ENCODE measurements around the gene USP47. TPM values are rescaled to one million over a fixed set of nuclear protein-coding genes. Genes with fewer than 3 reads are reported as not detected.

USP47 gene
- polyA plus RNA-seq, 1 donor from 2014 or later: 92.6 TPM

DNA sequence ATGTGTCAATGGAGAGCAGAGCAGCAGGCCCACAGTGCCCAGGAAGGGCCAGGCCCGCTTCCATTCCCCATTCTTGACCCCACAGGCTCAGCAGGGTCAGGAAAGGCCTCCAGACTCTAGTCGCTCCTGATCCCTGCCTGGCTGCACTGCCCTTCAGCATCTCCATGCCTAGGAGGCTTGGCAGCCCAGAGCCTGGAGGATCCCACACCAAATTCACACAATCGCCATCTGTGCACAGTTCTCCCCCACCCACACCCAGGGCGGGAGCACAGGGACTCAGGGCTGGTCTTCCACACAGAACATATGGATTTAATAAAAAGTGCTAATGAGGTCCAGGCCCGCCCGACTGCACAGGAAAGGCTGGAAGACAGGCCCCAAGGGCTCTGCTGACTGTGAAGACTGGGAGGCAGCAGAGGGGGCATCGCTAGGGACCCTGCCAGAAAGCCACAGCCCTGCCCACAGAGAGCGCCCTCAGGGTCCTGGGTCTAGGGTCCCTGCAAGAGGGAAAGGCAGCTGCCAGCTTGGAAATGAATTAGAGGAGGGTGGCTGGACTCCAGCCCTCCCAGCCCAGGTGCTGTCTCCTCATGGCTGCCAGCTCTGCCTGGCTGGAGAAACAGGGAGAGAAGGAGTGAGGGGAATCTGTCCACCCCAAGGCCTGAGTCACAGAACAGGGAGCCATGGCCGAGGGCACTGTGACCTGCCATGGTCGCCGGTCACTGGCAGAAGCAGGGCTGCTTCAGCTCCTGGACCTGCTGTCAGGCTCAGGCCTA, 126.9 kb downstream of the USP47 start:
- no peaks in the 10 kb centered on the region for H3K36me3 ChIP-seq (ENCODE audit: insufficient read depth, low read length)
- H3K4me3 ChIP-seq (ENCODE audit: low read length): no peak overlapping the region
- no peaks in the 10 kb centered on the region for H4K20me1 ChIP-seq (ENCODE audit: insufficient read depth)
- H3K27ac ChIP-seq (ENCODE audit: low read length): no peak overlapping the region
- no peak for TF ChIP-seq EP300 (conservative IDR thresholded peaks at IDR 0.05; ENCODE audit: poor library complexity, severe bottlenecking)
- TF ChIP-seq MXI1 (conservative IDR thresholded peaks at IDR 0.05; ENCODE audit: poor library complexity, severe bottlenecking): no peak
- TF ChIP-seq SMC3 (conservative IDR thresholded peaks at IDR 0.05; ENCODE audit: poor library complexity): no peak
- no peak for TF ChIP-seq POLR2AphosphoS5 (IDR thresholded peaks at IDR 0.05)
- no peak for TF ChIP-seq REST (IDR thresholded peaks at IDR 0.05; ENCODE audit: borderline replicate concordance)
- TF ChIP-seq EZH2 (IDR thresholded peaks at IDR 0.05; ENCODE audit: borderline replicate concordance, insufficient read depth, low read length, poor library complexity, severe bottlenecking): no peak
- TF ChIP-seq TAF1 (IDR thresholded peaks at IDR 0.05; ENCODE audit: low read depth): no peak
- TF ChIP-seq RAD21 (conservative IDR thresholded peaks at IDR 0.05): no peak
- TF ChIP-seq, protein P1, sequence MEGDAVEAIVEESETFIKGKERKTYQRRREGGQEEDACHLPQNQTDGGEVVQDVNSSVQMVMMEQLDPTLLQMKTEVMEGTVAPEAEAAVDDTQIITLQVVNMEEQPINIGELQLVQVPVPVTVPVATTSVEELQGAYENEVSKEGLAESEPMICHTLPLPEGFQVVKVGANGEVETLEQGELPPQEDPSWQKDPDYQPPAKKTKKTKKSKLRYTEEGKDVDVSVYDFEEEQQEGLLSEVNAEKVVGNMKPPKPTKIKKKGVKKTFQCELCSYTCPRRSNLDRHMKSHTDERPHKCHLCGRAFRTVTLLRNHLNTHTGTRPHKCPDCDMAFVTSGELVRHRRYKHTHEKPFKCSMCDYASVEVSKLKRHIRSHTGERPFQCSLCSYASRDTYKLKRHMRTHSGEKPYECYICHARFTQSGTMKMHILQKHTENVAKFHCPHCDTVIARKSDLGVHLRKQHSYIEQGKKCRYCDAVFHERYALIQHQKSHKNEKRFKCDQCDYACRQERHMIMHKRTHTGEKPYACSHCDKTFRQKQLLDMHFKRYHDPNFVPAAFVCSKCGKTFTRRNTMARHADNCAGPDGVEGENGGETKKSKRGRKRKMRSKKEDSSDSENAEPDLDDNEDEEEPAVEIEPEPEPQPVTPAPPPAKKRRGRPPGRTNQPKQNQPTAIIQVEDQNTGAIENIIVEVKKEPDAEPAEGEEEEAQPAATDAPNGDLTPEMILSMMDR (IDR thresholded peaks at IDR 0.05; ENCODE audit: poor library complexity, severe bottlenecking): no peak
- H3K9ac ChIP-seq (ENCODE audit: low read length): no peak overlapping the region
- no peaks in the 10 kb centered on the region for H3F3A ChIP-seq (ENCODE audit: insufficient read depth, low read length, poor library complexity, severe bottlenecking)
- H2AFZ ChIP-seq (ENCODE audit: low read depth, low read length): no peak overlapping the region
- H3K9me2 ChIP-seq (ENCODE audit: insufficient read depth, low read length): no peaks in the 10 kb centered on the region
- H3K9me3 ChIP-seq (ENCODE audit: low read length): no peaks in the 10 kb centered on the region
- H3K27me3 ChIP-seq (ENCODE audit: insufficient read depth, low read depth, low read length): no peaks in the 10 kb centered on the region
- no peak overlapping the region for H3K4me2 ChIP-seq (ENCODE audit: low read length)
- H3K79me2 ChIP-seq (replicated peaks; ENCODE audit: insufficient read depth, low read length): no peaks in the 10 kb centered on the region

GRCh38 chr11:11969380-11970215, 127.8 kb downstream of the USP47 start:
- Histone ChIP-seq H4K20me1 (ENCODE audit: insufficient read depth) (no peaks in the 10 kb centered on the region), H3K4me2 (ENCODE audit: low read length) (no peak overlapping the region), H3K9me3 (ENCODE audit: low read length) (no peaks in the 10 kb centered on the region), H3K27me3 (ENCODE audit: insufficient read depth, low read depth, low read length) (no peaks in the 10 kb centered on the region), H3K9me2 (ENCODE audit: insufficient read depth, low read length) (no peaks in the 10 kb centered on the region), H2AFZ (ENCODE audit: low read depth, low read length) (no peak overlapping the region), H3K36me3 (ENCODE audit: insufficient read depth, low read length) (no peaks in the 10 kb centered on the region), H3F3A (ENCODE audit: insufficient read depth, low read length, poor library complexity, severe bottlenecking) (no peaks in the 10 kb centered on the region), H3K27ac (ENCODE audit: low read length) (no peak overlapping the region), H3K4me3 (ENCODE audit: low read length) (no peak overlapping the region), H3K79me2 (replicated peaks; ENCODE audit: insufficient read depth, low read length) (no peaks in the 10 kb centered on the region), H3K9ac (ENCODE audit: low read length) (no peak overlapping the region)
- TF ChIP-seq, protein P1 (IDR thresholded peaks at IDR 0.05; ENCODE audit: poor library complexity, severe bottlenecking): no peak
- no peak for TF ChIP-seq SMC3 (conservative IDR thresholded peaks at IDR 0.05; ENCODE audit: poor library complexity)
- TF ChIP-seq REST (IDR thresholded peaks at IDR 0.05; ENCODE audit: borderline replicate concordance): no peak
- TF ChIP-seq TAF1 (IDR thresholded peaks at IDR 0.05; ENCODE audit: low read depth): no peak
- TF ChIP-seq RAD21 (conservative IDR thresholded peaks at IDR 0.05): no peak
- TF ChIP-seq POLR2AphosphoS5 (IDR thresholded peaks at IDR 0.05): no peak
- no peak for TF ChIP-seq MXI1 (conservative IDR thresholded peaks at IDR 0.05; ENCODE audit: poor library complexity, severe bottlenecking)
- no peak for TF ChIP-seq EP300 (conservative IDR thresholded peaks at IDR 0.05; ENCODE audit: poor library complexity, severe bottlenecking)
- no peak for TF ChIP-seq EZH2 (IDR thresholded peaks at IDR 0.05; ENCODE audit: borderline replicate concordance, insufficient read depth, low read length, poor library complexity, severe bottlenecking)
